ENCODE data around the gene IFI35.
"Not testable (repeated sequence)": the region's sequence is repeated elsewhere in the genome, so short reads cannot be mapped to it uniquely, and the experiment has no call there.

Gene IFI35

DNA sequence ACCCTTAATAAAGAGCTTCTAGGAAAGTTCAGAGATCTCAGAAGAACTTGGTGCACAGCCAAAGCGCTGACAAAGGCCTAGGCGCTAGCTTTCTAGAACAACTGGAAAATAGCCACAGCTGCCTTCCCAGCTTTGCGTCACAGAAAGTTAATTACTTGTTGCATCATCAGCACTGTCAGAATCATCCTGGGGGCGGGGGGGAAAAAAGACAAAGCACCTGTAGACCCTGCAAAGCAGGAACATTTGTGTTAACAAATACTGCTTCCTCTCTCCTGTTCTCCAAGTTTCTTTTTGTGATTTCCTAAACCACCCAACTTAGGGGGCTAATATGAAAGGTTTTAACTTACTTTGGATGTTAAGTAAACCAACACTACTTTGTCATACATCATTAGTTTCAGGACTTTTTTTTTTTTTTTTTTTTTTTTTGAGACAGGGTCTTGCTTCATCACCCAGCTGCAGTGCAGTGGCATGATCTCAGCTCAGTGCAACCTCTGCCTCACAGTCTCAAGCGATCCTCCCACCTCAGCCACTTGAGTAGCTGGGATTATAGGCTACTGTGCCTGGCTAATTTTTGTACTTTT lies 37.5 kb upstream of the IFI35 start (continued):
- TF ChIP-seq ZNF266 (tag by site-specific recombination; IDR thresholded peaks at IDR 0.05; ENCODE audit: low read depth) = no peak

DNA sequence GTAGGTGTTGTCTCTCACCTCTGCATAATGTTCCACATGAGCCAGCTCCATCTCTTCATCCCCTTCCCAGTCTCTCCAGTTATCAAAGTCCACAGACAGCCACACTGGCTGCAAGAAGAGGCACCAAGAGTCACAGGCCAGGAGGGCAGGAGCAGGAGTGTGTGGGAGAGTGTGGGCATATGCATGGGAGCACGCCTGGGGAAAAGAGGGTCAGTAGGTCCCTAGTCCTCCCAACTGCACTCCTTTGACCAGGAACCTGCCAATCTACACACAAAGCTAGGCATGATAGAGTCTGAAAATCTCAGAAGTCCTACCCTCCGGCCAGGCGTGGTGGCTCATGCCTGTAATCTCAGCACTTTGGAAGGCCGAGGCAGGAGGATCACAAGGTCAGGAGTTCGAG lies 35.0 kb upstream of the IFI35 start:
- Histone ChIP-seq H3K4me3 (ENCODE audit: low read depth, low read length) (no peak overlapping the region), H3K4me1 (ENCODE audit: control insufficient read depth, insufficient read depth, low read length) (no peaks in the 10 kb centered on the region), H3K27ac (ENCODE audit: extremely low read depth, low read depth, low read length) (no peak overlapping the region), H3K9me3 (ENCODE audit: control insufficient read depth, insufficient read depth, low read depth, low read length) (no peaks in the 10 kb centered on the region), H3K36me3 (ENCODE audit: control insufficient read depth in 2 of 2, insufficient read depth in 1 of 2, low read length in 2 of 2) (no peaks in the 10 kb centered on the region; a peak in 1 of 3 replicates)
- ChIA-PET CTCF (no interaction called here), POLR2A (interaction anchor here (0.6 kb wide), 1 partner anchor 27 kb away, joined by 3 read pairs; no protein-coding TSS in a partner anchor)
- TF ChIP-seq, protein P1, sequence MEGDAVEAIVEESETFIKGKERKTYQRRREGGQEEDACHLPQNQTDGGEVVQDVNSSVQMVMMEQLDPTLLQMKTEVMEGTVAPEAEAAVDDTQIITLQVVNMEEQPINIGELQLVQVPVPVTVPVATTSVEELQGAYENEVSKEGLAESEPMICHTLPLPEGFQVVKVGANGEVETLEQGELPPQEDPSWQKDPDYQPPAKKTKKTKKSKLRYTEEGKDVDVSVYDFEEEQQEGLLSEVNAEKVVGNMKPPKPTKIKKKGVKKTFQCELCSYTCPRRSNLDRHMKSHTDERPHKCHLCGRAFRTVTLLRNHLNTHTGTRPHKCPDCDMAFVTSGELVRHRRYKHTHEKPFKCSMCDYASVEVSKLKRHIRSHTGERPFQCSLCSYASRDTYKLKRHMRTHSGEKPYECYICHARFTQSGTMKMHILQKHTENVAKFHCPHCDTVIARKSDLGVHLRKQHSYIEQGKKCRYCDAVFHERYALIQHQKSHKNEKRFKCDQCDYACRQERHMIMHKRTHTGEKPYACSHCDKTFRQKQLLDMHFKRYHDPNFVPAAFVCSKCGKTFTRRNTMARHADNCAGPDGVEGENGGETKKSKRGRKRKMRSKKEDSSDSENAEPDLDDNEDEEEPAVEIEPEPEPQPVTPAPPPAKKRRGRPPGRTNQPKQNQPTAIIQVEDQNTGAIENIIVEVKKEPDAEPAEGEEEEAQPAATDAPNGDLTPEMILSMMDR (tag by site-specific recombination; IDR thresholded peaks at IDR 0.05) = no peak
- no peak for TF ChIP-seq ZNF37A (tag by site-specific recombination; IDR thresholded peaks at IDR 0.05)

DNA sequence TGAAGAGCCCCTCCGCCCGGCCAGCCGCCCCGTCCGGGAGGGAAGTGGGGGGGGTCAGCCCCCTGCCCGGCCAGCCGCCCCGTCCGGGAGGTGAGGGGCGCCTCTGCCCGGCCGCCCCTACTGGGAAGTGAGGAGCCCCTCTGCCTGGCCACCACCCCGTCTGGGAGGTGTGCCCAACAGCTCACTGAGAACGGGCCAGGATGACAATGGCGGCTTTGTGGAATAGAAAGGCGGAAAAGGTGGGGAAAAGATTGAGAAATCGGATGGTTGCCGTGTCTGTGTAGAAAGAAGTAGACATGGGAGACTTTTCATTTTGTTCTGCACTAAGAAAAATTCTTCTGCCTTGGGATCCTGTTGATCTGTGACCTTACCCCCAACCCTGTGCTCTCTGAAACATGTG lies 33.3 kb upstream of the IFI35 start:
- H3K9me3 ChIP-seq (ENCODE audit: control insufficient read depth, insufficient read depth, low read depth, low read length); H3K4me1 ChIP-seq (ENCODE audit: control insufficient read depth, insufficient read depth, low read length); POLR2A ChIA-PET; CTCF ChIA-PET; H3K27ac ChIP-seq (ENCODE audit: extremely low read depth, low read depth, low read length); H3K4me3 ChIP-seq (ENCODE audit: low read depth, low read length); H3K36me3 ChIP-seq (ENCODE audit: control insufficient read depth in 2 of 2, insufficient read depth in 1 of 2, low read length in 2 of 2): not testable (repeated sequence)

DNA sequence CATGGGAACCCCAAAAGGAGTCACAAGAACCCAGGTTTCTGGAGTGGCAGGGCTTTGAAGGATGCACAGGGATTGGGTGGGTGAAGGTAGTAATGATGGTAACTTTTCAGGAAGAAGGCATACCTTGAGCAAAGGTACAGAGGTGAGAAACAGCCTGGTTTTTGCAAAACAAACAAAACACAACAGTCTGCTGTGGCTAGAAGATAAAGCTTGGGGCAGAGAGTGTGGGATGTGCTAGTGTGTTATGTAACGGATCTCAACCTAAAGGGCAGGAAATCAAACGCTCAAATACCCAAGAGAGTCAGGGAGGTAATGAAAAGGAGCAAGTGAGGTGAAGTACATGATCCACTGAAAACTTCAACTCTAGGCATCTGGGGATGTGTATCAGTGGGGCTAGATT lies 31.3 kb upstream of the IFI35 start:
- H3K4me3 ChIP-seq (ENCODE audit: low read depth, low read length) = no peak overlapping the region
- TF ChIP-seq MYNN (tag by site-specific recombination; IDR thresholded peaks at IDR 0.05; ENCODE audit: borderline replicate concordance) (no peak), ZNF701 (tag by site-specific recombination; IDR thresholded peaks at IDR 0.05) (no peak), ZNF16 (tag by site-specific recombination; IDR thresholded peaks at IDR 0.05; ENCODE audit: low read depth) (no peak), FEZF1 (tag by site-specific recombination; IDR thresholded peaks at IDR 0.05) (no peak), ZNF292 (tag by site-specific recombination; IDR thresholded peaks at IDR 0.05; ENCODE audit: borderline replicate concordance, low read depth) (no peak), YY1 (tag by site-specific recombination; IDR thresholded peaks at IDR 0.05) (no peak), ZNF266 (tag by site-specific recombination; IDR thresholded peaks at IDR 0.05; ENCODE audit: low read depth) (no peak), ZNF548 (tag by site-specific recombination; IDR thresholded peaks at IDR 0.05) (no peak), HOXD13 (CRISPR knock-in tag; IDR thresholded peaks at IDR 0.05; ENCODE audit: borderline replicate concordance) (no peak), ZNF830 (tag by site-specific recombination; IDR thresholded peaks at IDR 0.05; ENCODE audit: low read depth) (no peak), KLF1 (tag by site-specific recombination; IDR thresholded peaks at IDR 0.05) (no peak), ZNF501 (tag by site-specific recombination; IDR thresholded peaks at IDR 0.05) (no peak)
- TF ChIP-seq, protein P2, sequence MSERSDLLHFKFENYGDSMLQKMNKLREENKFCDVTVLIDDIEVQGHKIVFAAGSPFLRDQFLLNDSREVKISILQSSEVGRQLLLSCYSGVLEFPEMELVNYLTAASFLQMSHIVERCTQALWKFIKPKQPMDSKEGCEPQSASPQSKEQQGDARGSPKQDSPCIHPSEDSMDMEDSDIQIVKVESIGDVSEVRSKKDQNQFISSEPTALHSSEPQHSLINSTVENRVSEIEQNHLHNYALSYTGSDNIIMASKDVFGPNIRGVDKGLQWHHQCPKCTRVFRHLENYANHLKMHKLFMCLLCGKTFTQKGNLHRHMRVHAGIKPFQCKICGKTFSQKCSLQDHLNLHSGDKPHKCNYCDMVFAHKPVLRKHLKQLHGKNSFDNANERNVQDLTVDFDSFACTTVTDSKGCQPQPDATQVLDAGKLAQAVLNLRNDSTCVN (tag by site-specific recombination; optimal IDR thresholded peaks at IDR 0.05) = no peak
- TF ChIP-seq, protein P3, sequence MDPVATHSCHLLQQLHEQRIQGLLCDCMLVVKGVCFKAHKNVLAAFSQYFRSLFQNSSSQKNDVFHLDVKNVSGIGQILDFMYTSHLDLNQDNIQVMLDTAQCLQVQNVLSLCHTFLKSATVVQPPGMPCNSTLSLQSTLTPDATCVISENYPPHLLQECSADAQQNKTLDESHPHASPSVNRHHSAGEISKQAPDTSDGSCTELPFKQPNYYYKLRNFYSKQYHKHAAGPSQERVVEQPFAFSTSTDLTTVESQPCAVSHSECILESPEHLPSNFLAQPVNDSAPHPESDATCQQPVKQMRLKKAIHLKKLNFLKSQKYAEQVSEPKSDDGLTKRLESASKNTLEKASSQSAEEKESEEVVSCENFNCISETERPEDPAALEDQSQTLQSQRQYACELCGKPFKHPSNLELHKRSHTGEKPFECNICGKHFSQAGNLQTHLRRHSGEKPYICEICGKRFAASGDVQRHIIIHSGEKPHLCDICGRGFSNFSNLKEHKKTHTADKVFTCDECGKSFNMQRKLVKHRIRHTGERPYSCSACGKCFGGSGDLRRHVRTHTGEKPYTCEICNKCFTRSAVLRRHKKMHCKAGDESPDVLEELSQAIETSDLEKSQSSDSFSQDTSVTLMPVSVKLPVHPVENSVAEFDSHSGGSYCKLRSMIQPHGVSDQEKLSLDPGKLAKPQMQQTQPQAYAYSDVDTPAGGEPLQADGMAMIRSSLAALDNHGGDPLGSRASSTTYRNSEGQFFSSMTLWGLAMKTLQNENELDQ (tag by site-specific recombination; IDR thresholded peaks at IDR 0.05; ENCODE audit: low read depth) = no peak
- TF ChIP-seq, protein P4, sequence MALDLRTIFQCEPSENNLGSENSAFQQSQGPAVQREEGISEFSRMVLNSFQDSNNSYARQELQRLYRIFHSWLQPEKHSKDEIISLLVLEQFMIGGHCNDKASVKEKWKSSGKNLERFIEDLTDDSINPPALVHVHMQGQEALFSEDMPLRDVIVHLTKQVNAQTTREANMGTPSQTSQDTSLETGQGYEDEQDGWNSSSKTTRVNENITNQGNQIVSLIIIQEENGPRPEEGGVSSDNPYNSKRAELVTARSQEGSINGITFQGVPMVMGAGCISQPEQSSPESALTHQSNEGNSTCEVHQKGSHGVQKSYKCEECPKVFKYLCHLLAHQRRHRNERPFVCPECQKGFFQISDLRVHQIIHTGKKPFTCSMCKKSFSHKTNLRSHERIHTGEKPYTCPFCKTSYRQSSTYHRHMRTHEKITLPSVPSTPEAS (tag by site-specific recombination; IDR thresholded peaks at IDR 0.05) = no peak
- TF ChIP-seq, protein P1 (tag by site-specific recombination; IDR thresholded peaks at IDR 0.05) = no peak
- H3K36me3 ChIP-seq (ENCODE audit: control insufficient read depth in 2 of 2, insufficient read depth in 1 of 2, low read length in 2 of 2) = no peaks in the 10 kb centered on the region; a peak in 1 of 3 replicates
- no peak overlapping the region for H3K27ac ChIP-seq (ENCODE audit: extremely low read depth, low read depth, low read length)
- peaks cover 3% of the 10 kb centered on the region; the same call in 1 of the 2 replicates for H3K4me1 ChIP-seq (ENCODE audit: control insufficient read depth, insufficient read depth, low read length)
- CTCF ChIA-PET = no interaction called here
- POLR2A ChIA-PET = interaction anchor here (0.7 kb wide), 1 partner anchor 36 kb away, joined by 3 read pairs; no protein-coding TSS in a partner anchor
- H3K9me3 ChIP-seq (ENCODE audit: control insufficient read depth, insufficient read depth, low read depth, low read length) = no peaks in the 10 kb centered on the region

DNA sequence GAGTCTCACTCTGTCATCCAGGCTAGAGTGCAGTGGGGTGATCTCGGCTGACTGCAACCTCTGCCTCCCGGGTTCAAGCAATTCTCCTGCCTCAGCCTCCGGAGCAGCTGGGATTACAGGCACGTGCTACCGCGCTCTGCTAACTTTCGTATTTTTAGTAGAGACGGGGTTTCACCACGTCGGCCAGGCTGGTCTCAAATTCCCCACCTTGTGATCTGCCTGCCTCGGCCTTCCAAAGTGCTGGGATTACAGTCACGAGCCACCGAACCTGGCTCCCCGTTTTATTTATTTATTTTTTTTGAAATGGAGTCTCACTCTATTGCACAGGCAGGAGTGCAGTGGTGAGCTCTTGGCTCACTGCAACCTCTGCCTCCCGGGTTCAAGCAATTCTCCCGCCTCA lies 30.9 kb upstream of the IFI35 start:
- H3K36me3 ChIP-seq (ENCODE audit: control insufficient read depth in 2 of 2, insufficient read depth in 1 of 2, low read length in 2 of 2); H3K27ac ChIP-seq (ENCODE audit: extremely low read depth, low read depth, low read length); CTCF ChIA-PET; H3K4me3 ChIP-seq (ENCODE audit: low read depth, low read length); H3K4me1 ChIP-seq (ENCODE audit: control insufficient read depth, insufficient read depth, low read length); H3K9me3 ChIP-seq (ENCODE audit: control insufficient read depth, insufficient read depth, low read depth, low read length): not testable (repeated sequence)
- POLR2A ChIA-PET = interaction anchor here (2.1 kb wide), 1 partner anchor 22 kb away, joined by 11 read pairs; the partner anchor contains the start of gene RPL27

Measured in HEK293 (cell line).